ENCODE measurements around the gene C6orf15. TPM values are rescaled to one million over a fixed set of nuclear protein-coding genes. Genes with fewer than 3 reads are reported as not detected.
A peak's percentile ranks its signal among the peaks of the same experiment; 100 is the strongest.

C6orf15 gene
- total RNA-seq, 1 experiment from 2014 or later: not detected

GRCh38 chr6:31092769-31093505 is 19.4 kb downstream of the C6orf15 start:
- H3K4me1 ChIP-seq: peaks cover 13% of the 10 kb centered on the region
- H3K36me3 Mint-ChIP-seq (ENCODE audit: insufficient read depth, unreplicated experiment): no peaks in the 10 kb centered on the region
- POLR2A ChIA-PET: interaction anchor here (0.6 kb wide), 1 partner anchor 32 kb away, joined by 3 read pairs; no protein-coding TSS in a partner anchor
- H3K27ac Mint-ChIP-seq (ENCODE audit: unreplicated experiment): no peak overlapping the region
- no peaks in the 10 kb centered on the region for H3K9me3 ChIP-seq
- no peak overlapping the region for H3K4me3 Mint-ChIP-seq (ENCODE audit: unreplicated experiment)
- intact Hi-C loops (cut with micrococcal nuclease; ENCODE audit: unreplicated experiment): no loop called here
- no peaks in the 10 kb centered on the region for H3K9me3 Mint-ChIP-seq (ENCODE audit: unreplicated experiment)
- H3K4me3 ChIP-seq (ENCODE audit: low read depth, low read length): no peak overlapping the region
- no peaks in the 10 kb centered on the region for H3K36me3 ChIP-seq (ENCODE audit: control insufficient read depth, insufficient read depth, low read length)
- CTCF ChIA-PET: interaction anchor here (0.7 to 1.7 kb wide), 5 partner anchors 13 to 185 kb away, joined by 3 to 10 read pairs (median 3); partner anchors contain the start of gene GTF2H4
- H3K4me1 Mint-ChIP-seq (ENCODE audit: low read depth, unreplicated experiment): peaks cover 14% of the 10 kb centered on the region
- H3K27me3 ChIP-seq (replicated peaks; ENCODE audit: control insufficient read depth, insufficient read depth, low read length): no peaks in the 10 kb centered on the region
- DNase-seq: peak in 1 of 2 experiments; percentile 24
- TF ChIP-seq, protein P1, sequence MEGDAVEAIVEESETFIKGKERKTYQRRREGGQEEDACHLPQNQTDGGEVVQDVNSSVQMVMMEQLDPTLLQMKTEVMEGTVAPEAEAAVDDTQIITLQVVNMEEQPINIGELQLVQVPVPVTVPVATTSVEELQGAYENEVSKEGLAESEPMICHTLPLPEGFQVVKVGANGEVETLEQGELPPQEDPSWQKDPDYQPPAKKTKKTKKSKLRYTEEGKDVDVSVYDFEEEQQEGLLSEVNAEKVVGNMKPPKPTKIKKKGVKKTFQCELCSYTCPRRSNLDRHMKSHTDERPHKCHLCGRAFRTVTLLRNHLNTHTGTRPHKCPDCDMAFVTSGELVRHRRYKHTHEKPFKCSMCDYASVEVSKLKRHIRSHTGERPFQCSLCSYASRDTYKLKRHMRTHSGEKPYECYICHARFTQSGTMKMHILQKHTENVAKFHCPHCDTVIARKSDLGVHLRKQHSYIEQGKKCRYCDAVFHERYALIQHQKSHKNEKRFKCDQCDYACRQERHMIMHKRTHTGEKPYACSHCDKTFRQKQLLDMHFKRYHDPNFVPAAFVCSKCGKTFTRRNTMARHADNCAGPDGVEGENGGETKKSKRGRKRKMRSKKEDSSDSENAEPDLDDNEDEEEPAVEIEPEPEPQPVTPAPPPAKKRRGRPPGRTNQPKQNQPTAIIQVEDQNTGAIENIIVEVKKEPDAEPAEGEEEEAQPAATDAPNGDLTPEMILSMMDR (IDR thresholded peaks at IDR 0.05; ENCODE audit: insufficient read depth in 1 of 2, low read depth in 1 of 2, low read length in 1 of 2, severe bottlenecking in 1 of 2, unreplicated experiment in 1 of 2): no peak
- BruUV-seq (replicated peaks): no TSS peak
- H3K27me3 Mint-ChIP-seq (ENCODE audit: insufficient read depth, unreplicated experiment): no peaks in the 10 kb centered on the region

DNA sequence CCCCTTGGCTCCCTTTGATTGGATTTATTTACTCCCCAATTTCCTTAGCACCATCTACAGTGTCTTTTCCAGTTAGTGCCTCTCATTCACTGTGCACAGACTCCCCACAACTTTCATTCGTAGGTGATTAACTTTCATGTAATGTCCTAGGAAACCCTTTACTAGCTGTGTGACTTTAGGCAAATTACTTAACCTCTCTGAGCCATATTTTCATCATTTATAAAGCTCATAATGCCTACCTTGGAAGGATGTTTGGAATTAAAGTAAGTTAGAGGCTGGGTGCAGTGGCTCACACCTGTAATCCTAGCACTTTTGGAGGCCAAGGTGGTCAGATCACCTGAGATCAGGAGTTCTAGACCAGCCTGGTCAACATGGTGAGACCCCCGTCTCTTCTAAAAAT is 20.1 kb downstream of the C6orf15 start:
- H3K4me3 Mint-ChIP-seq (ENCODE audit: unreplicated experiment): no peak overlapping the region
- H3K27me3 Mint-ChIP-seq (ENCODE audit: insufficient read depth, unreplicated experiment): no peaks in the 10 kb centered on the region
- Histone ChIP-seq H3K9me3 (no peaks in the 10 kb centered on the region), H3K4me1 (peaks cover 14% of the 10 kb centered on the region), H3K36me3 (ENCODE audit: control insufficient read depth, insufficient read depth, low read length) (no peaks in the 10 kb centered on the region), H3K27me3 (replicated peaks; ENCODE audit: control insufficient read depth, insufficient read depth, low read length) (no peaks in the 10 kb centered on the region), H3K4me3 (ENCODE audit: low read depth, low read length) (no peak overlapping the region)
- no peak overlapping the region for H3K27ac Mint-ChIP-seq (ENCODE audit: unreplicated experiment)
- intact Hi-C loops (cut with micrococcal nuclease; ENCODE audit: unreplicated experiment): no loop called here
- H3K4me1 Mint-ChIP-seq (ENCODE audit: low read depth, unreplicated experiment): peaks cover 20% of the 10 kb centered on the region
- no peaks in the 10 kb centered on the region for H3K9me3 Mint-ChIP-seq (ENCODE audit: unreplicated experiment)
- no peak for DNase-seq
- ChIA-PET POLR2A (no interaction called here), CTCF (interaction anchor here (1.1 to 1.7 kb wide), 4 partner anchors 13 to 185 kb away, joined by 3 to 10 read pairs (median 4); partner anchors contain the start of gene GTF2H4)
- BruUV-seq (replicated peaks): no TSS peak
- no peaks in the 10 kb centered on the region for H3K36me3 Mint-ChIP-seq (ENCODE audit: insufficient read depth, unreplicated experiment)
- TF ChIP-seq, protein P1 (IDR thresholded peaks at IDR 0.05; ENCODE audit: insufficient read depth in 1 of 2, low read depth in 1 of 2, low read length in 1 of 2, severe bottlenecking in 1 of 2, unreplicated experiment in 1 of 2): no peak

GRCh38 chr6:31091680-31092079 is 20.7 kb downstream of the C6orf15 start:
- Mint-ChIP-seq H3K4me3 (ENCODE audit: unreplicated experiment) (no peak overlapping the region), H3K36me3 (ENCODE audit: insufficient read depth, unreplicated experiment) (no peaks in the 10 kb centered on the region), H3K9me3 (ENCODE audit: unreplicated experiment) (no peaks in the 10 kb centered on the region), H3K4me1 (ENCODE audit: low read depth, unreplicated experiment) (peaks cover 20% of the 10 kb centered on the region), H3K27ac (ENCODE audit: unreplicated experiment) (no peak overlapping the region), H3K27me3 (ENCODE audit: insufficient read depth, unreplicated experiment) (no peaks in the 10 kb centered on the region)
- H3K27me3 ChIP-seq (replicated peaks; ENCODE audit: control insufficient read depth, insufficient read depth, low read length): no peaks in the 10 kb centered on the region
- intact Hi-C loops (cut with micrococcal nuclease; ENCODE audit: unreplicated experiment): no loop called here
- TF ChIP-seq, protein P1 (IDR thresholded peaks at IDR 0.05; ENCODE audit: insufficient read depth in 1 of 2, low read depth in 1 of 2, low read length in 1 of 2, severe bottlenecking in 1 of 2, unreplicated experiment in 1 of 2): no peak
- H3K9me3 ChIP-seq: no peaks in the 10 kb centered on the region
- H3K4me1 ChIP-seq: peaks cover 20% of the 10 kb centered on the region
- CTCF ChIA-PET: no interaction called here
- DNase-seq: no peak
- POLR2A ChIA-PET: no interaction called here
- no TSS peak for BruUV-seq (replicated peaks)
- H3K4me3 ChIP-seq (ENCODE audit: low read depth, low read length): no peak overlapping the region
- no peaks in the 10 kb centered on the region for H3K36me3 ChIP-seq (ENCODE audit: control insufficient read depth, insufficient read depth, low read length)

Measured in Caco-2 (cell line).